Liver (tissue), 9 donors: ENCODE measurements around the gene TMEM184C. TPM values are rescaled to one million over a fixed set of nuclear protein-coding genes. Genes with fewer than 3 reads are reported as not detected.

ENCODE experiments used
- DNase-seq: peaks from one replicate; pipeline ENCODE4 v3.0.0-alpha.2; 2017; ENCODE audit warnings: low spot score
- H3K27ac ChIP-seq, 2 donors: one replicate each; pipeline ENCODE4 v1.7.0; 2013; ENCODE audit warnings: inconsistent platforms in 2 of 2, low read length in 2 of 2, control low read depth in 1 of 2, low read depth in 1 of 2, mild to moderate bottlenecking in 1 of 2
- H3K27me3 ChIP-seq, 4 donors: one replicate each; pipeline versions ENCODE4 v1.6.1 to v1.7.0; 2013; ENCODE audit warnings: low read length in 3 of 4, inconsistent platforms in 1 of 4, mild to moderate bottlenecking in 1 of 4, moderate library complexity in 1 of 4; ENCODE audit not compliant: control insufficient read depth in 4 of 4, insufficient read depth in 4 of 4
- H3K36me3 ChIP-seq, 4 donors: one replicate each; pipeline versions ENCODE4 v1.6.1 to v1.7.0; 2013; ENCODE audit warnings: low read length in 3 of 4, mild to moderate bottlenecking in 3 of 4, low read depth in 1 of 4, moderate library complexity in 1 of 4; ENCODE audit not compliant: control insufficient read depth in 4 of 4, insufficient read depth in 3 of 4
- H3K4me1 ChIP-seq, 4 donors: one replicate each; pipeline versions ENCODE4 v1.6.1 to v1.7.0; 2013; ENCODE audit warnings: low read length in 3 of 4, mild to moderate bottlenecking in 3 of 4, moderate library complexity in 1 of 4; ENCODE audit not compliant: control insufficient read depth in 4 of 4, insufficient read depth in 4 of 4
- H3K4me3 ChIP-seq, 3 donors: one replicate each; pipeline versions ENCODE4 v1.6.1 to v1.7.0; 2013; ENCODE audit warnings: low read length in 3 of 3, control low read depth in 1 of 3, low read depth in 1 of 3, mild to moderate bottlenecking in 1 of 3
- H3K9ac ChIP-seq, 2 donors: one replicate each; pipeline ENCODE4 v1.7.0; 2013; ENCODE audit warnings: low read length in 2 of 2, mild to moderate bottlenecking in 2 of 2, moderate library complexity in 2 of 2, control low read depth in 1 of 2, low read depth in 1 of 2
- H3K9me3 ChIP-seq, 4 donors: one replicate each; pipeline versions ENCODE4 v1.6.1 to v1.7.0; 2013; ENCODE audit warnings: low read length in 3 of 4; ENCODE audit not compliant: control insufficient read depth in 4 of 4
- ATF3 ChIP-seq: IDR thresholded peaks from 2 replicates; pipeline ENCODE4 v1.6.1; 2016; ENCODE audit warnings: antibody characterized with exemption
- CTCF ChIP-seq: fragments of 150-350 bp; IDR thresholded peaks from 2 replicates; pipeline ENCODE4 v1.5.1; 2017; ENCODE audit warnings: improper control_type of control experiment, low read depth, low read length; ENCODE audit not compliant: missing input control
- EGR1 ChIP-seq, 2 donors: IDR thresholded peaks; 2 replicates each; pipeline ENCODE4 v1.6.1; 2016 to 2018; ENCODE audit warnings: antibody characterized with exemption in 2 of 2, low read depth in 2 of 2
- FOXA1 ChIP-seq: IDR thresholded peaks from 2 replicates; pipeline ENCODE4 v1.6.1; 2016; ENCODE audit warnings: antibody characterized with exemption
- FOXA2 ChIP-seq: IDR thresholded peaks from 2 replicates; pipeline ENCODE4 v1.6.1; 2016; ENCODE audit warnings: antibody characterized with exemption
- GABPA ChIP-seq, 2 donors: IDR thresholded peaks in 1 of 2; conservative IDR thresholded peaks in 1 of 2; 2 replicates each; pipeline ENCODE4 v1.6.1; 2016; ENCODE audit warnings: antibody characterized with exemption in 2 of 2, mild to moderate bottlenecking in 1 of 2, moderate library complexity in 1 of 2
- HNF4A ChIP-seq, 2 donors: conservative IDR thresholded peaks; 2 replicates each; pipeline ENCODE4 v1.6.1; 2016; ENCODE audit warnings: antibody characterized with exemption in 2 of 2, mild to moderate bottlenecking in 2 of 2
- JUND ChIP-seq, 2 donors: IDR thresholded peaks; 2 replicates each; pipeline ENCODE4 v1.6.1; 2016; ENCODE audit warnings: antibody characterized with exemption in 2 of 2
- MAX ChIP-seq: IDR thresholded peaks from 2 replicates; pipeline ENCODE4 v1.6.1; 2016; ENCODE audit warnings: antibody characterized with exemption
- NR2F2 ChIP-seq: IDR thresholded peaks from 2 replicates; pipeline ENCODE4 v1.6.1; 2016; ENCODE audit warnings: antibody characterized with exemption
- RAD21 ChIP-seq, 2 donors: IDR thresholded peaks; 2 replicates each; pipeline ENCODE4 v1.6.1; 2016; ENCODE audit warnings: antibody characterized with exemption in 2 of 2, mild to moderate bottlenecking in 2 of 2
- REST ChIP-seq: IDR thresholded peaks from 2 replicates; pipeline ENCODE4 v1.6.1; 2016; ENCODE audit warnings: antibody characterized with exemption, mild to moderate bottlenecking
- RXRA ChIP-seq, 2 donors: IDR thresholded peaks; 2 replicates each; pipeline ENCODE4 v1.6.1; 2017 to 2018; ENCODE audit warnings: antibody characterized with exemption in 2 of 2, mild to moderate bottlenecking in 1 of 2
- SP1 ChIP-seq: IDR thresholded peaks from 2 replicates; pipeline ENCODE4 v1.6.1; 2018; ENCODE audit warnings: antibody characterized with exemption, mild to moderate bottlenecking
- TAF1 ChIP-seq: conservative IDR thresholded peaks from 2 replicates; pipeline ENCODE4 v1.6.1; 2016; ENCODE audit warnings: antibody characterized with exemption, mild to moderate bottlenecking
- YY1 ChIP-seq: IDR thresholded peaks from 2 replicates; pipeline ENCODE4 v1.6.1; 2016; ENCODE audit warnings: antibody characterized with exemption, mild to moderate bottlenecking
- ZBTB33 ChIP-seq: IDR thresholded peaks from 2 replicates; pipeline ENCODE4 v1.6.1; 2016; ENCODE audit warnings: antibody characterized with exemption
- WGBS: extraction: QIAGEN DNeasy Blood & Tissue Kit; methylation state at CpG from one replicate; pipeline ENCODE4 v1.1.7; 2013; 5-methylcytosine and 5-hydroxymethylcytosine counted together
- polyA plus RNA-seq, 2 donors: library from polyadenylated mRNA; stranded (reverse) in 1 of 2; unstranded in 1 of 2; fragments of 200-250 nt in 1 of 2; fragments of >200 nt in 1 of 2; fragmentation: Nextera tagmentation in 1 of 2; extraction: Ambion mirVana in 1 of 2; gene quantifications; one replicate each; pipeline versions ENCODE4 v1.2.1 to v1.2.3, GENCODE V29; 2013 to 2015
- total RNA-seq, 2 donors: library from RNA; depleted of rRNA; stranded (reverse); fragments of >200 nt; gene quantifications; one replicate each; pipeline ENCODE4 v1.2.3, GENCODE V29; 2014
- donor health status: healthy.
- donor health status: healthy.
- donor health status: healthy.
- donor health status: healthy.
- donor health status: healthy.

The TMEM184C gene
- total and polyA plus RNA-seq, 4 donors = 9.1 to 31.4 (median 13.4) TPM

- H3K4me3 ChIP-seq = no peak overlapping the region
- no peaks in the 10 kb centered on the region for H3K4me1 ChIP-seq
- no peak for TF ChIP-seq REST
- TF ChIP-seq FOXA2 = no peak
- TF ChIP-seq RXRA (IDR thresholded peaks at IDR 0.05) = no peak
- TF ChIP-seq ZBTB33 = no peak
- no peak for TF ChIP-seq FOXA1
- no peak for TF ChIP-seq TAF1
- TF ChIP-seq JUND (IDR thresholded peaks at IDR 0.05) = no peak
- TF ChIP-seq SP1 = no peak
- no peak for TF ChIP-seq NR2F2
- TF ChIP-seq EGR1 (IDR thresholded peaks at IDR 0.05; ENCODE audit: low read depth in 2 of 2) = no peak
- no peak for TF ChIP-seq YY1
- TF ChIP-seq MAX = no peak
- no peak for TF ChIP-seq GABPA (IDR thresholded peaks at IDR 0.05 in 1 of 2, conservative IDR thresholded peaks at IDR 0.05 in 1 of 2)
- TF ChIP-seq HNF4A (conservative IDR thresholded peaks at IDR 0.05) = no peak
- no peak for TF ChIP-seq RAD21 (IDR thresholded peaks at IDR 0.05)
- H3K9me3 ChIP-seq = no peaks in the 10 kb centered on the region
- no peaks in the 10 kb centered on the region for H3K36me3 ChIP-seq
- no peak overlapping the region for H3K27ac ChIP-seq
- DNase-seq = no peak
- no peak overlapping the region for H3K9ac ChIP-seq
- no peaks in the 10 kb centered on the region for H3K27me3 ChIP-seq
- WGBS = 96% methylated on average over 5 of the region's 5 CpGs
These were observed 92.8 kb downstream of the TMEM184C start for GRCh38 chr4:147709999-147710398.

GRCh38 chr4:147714575-147715401, 97.6 kb downstream of the TMEM184C start:
- Histone ChIP-seq H3K9me3 (no peaks in the 10 kb centered on the region), H3K27me3 (no peaks in the 10 kb centered on the region), H3K9ac (no peak overlapping the region), H3K27ac (no peak overlapping the region), H3K36me3 (no peaks in the 10 kb centered on the region), H3K4me3 (no peak overlapping the region), H3K4me1 (no peaks in the 10 kb centered on the region)
- no peak for DNase-seq
- WGBS = 92% methylated on average over 8 of the region's 8 CpGs
- TF ChIP-seq TAF1 (no peak), MAX (no peak), NR2F2 (no peak), ATF3 (no peak), ZBTB33 (no peak), EGR1 (IDR thresholded peaks at IDR 0.05; ENCODE audit: low read depth in 2 of 2) (no peak), HNF4A (conservative IDR thresholded peaks at IDR 0.05) (no peak), YY1 (no peak), FOXA1 (no peak), GABPA (IDR thresholded peaks at IDR 0.05 in 1 of 2, conservative IDR thresholded peaks at IDR 0.05 in 1 of 2) (no peak), SP1 (no peak), JUND (IDR thresholded peaks at IDR 0.05) (no peak), RXRA (IDR thresholded peaks at IDR 0.05) (no peak), FOXA2 (no peak), RAD21 (IDR thresholded peaks at IDR 0.05) (no peak), CTCF (no peak)
